GM21381 (cell line): ENCODE data around the gene PRELID2.
"Not testable (repeated sequence)": the region's sequence is repeated elsewhere in the genome, so short reads cannot be mapped to it uniquely, and the experiment has no call there.

Experiments used
- ATAC-seq: cut with Tn5 transposase; IDR thresholded peaks from one replicate; pipeline ENCODE4 v1.9.1; 2021; ENCODE audit warnings: mild to moderate bottlenecking, moderate library complexity; ENCODE audit not compliant: unreplicated experiment

PRELID2 gene

DNA sequence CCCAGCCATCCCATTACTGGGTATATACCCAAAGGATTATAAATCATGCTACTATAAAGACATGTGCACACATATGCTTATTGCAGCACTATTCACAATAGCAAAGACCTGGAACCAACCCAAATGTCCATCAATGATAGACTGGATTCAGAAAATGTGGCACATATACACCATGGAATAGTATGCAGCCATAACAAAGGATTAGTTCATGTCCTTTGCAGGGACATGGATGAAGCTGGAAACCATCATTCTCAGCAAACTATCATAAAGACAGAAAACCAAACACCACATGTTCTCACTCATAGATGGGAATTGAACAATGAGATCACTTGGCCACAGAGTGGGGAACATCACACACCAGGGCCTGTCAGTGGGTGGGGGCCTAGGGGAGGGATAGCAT, 36.6 kb downstream of the PRELID2 start:
- ATAC-seq = not testable (repeated sequence)

GRCh38 chr5:145797336-145797735, 37.8 kb downstream of the PRELID2 start:
- no peak for ATAC-seq

- ATAC-seq = no peak
Observed at GRCh38 chr5:145796318-145796717, 38.8 kb downstream of the PRELID2 start.

- no peak for ATAC-seq
Observed at GRCh38 chr5:145793574-145793973, 41.6 kb downstream of the PRELID2 start.

GRCh38 chr5:145792840-145793239, 42.3 kb downstream of the PRELID2 start:
- no peak for ATAC-seq

DNA sequence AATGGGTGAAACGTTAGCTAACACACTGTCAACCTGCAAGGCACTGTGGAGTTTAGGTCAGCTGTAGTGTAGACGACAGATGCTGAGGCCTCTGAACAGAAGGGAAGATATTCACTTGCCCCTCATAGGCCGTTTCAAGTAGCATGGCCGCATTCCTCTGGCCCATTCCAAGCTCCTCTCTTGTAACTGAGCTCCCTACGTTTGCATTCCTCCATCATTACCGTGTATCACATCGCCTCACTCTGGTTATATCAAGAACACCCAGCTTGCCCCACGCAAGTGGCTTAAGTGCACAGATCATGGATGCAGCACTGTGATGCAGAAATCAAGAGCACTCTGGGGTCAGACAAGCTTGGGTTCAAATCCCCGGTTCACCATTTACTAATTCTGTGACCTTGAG, 43.3 kb downstream of the PRELID2 start:
- ATAC-seq = no peak

DNA sequence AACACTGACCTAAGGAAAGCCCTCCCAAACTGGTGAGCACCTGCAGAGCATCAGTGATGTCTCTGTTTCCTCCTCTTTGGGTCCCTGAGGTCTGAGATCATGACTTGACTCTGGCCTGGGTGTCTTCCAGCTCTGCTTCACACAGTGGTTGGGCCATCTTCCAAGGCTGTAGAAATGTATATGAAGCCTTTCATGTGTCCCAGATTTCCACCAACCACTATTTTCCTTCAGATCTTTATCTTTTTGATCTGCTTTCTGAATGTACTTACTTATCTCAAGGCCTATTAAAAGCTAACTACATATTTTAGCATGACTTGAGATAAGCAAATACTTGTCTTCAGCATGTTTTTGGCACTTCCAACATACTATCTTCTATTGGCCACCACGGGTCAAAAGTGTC, 47.1 kb downstream of the PRELID2 start:
- ATAC-seq = no peak

GRCh38 chr5:145787507-145787906, 47.6 kb downstream of the PRELID2 start:
- ATAC-seq = no peak

GRCh38 chr5:145787001-145787400, 48.1 kb downstream of the PRELID2 start:
- ATAC-seq = no peak

- ATAC-seq = no peak
Observed at GRCh38 chr5:145780982-145781381, 54.2 kb downstream of the PRELID2 start.

DNA sequence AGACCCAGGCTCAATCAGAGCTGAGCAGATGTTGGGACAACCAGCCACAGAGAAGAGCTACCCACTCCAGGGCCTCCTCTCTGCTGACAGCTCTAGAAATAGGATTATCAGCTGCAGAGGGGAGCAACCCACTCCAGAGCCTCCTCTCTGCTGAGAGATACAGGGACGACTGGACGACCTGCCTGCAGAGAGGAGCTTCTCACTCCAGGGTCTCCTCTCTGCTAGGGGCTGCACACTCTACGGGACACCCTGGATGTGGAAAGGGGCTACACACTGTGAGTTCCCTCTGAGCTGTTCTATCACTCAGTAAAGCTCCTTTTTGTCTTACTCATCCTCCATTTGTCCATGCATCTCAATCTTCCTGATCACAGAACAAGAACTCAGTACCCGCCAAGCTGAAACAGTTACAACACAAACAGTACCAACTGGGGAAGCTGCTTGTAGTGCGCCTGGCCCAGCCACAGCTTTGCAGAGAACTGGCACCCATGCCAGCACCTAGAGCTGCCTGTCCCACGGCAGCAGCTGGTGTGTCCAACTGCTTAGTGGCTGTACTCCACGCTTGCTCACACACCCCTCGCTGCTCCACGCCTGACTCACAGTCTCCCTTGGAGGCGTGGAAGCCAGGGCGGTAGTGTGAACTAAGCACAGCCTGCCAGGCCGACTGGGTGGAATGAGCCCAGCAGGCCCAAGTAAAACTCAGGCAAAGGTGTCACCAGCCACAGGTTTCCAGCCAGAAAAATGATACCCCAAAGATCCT, 56.8 kb downstream of the PRELID2 start:
- no peak for ATAC-seq

DNA sequence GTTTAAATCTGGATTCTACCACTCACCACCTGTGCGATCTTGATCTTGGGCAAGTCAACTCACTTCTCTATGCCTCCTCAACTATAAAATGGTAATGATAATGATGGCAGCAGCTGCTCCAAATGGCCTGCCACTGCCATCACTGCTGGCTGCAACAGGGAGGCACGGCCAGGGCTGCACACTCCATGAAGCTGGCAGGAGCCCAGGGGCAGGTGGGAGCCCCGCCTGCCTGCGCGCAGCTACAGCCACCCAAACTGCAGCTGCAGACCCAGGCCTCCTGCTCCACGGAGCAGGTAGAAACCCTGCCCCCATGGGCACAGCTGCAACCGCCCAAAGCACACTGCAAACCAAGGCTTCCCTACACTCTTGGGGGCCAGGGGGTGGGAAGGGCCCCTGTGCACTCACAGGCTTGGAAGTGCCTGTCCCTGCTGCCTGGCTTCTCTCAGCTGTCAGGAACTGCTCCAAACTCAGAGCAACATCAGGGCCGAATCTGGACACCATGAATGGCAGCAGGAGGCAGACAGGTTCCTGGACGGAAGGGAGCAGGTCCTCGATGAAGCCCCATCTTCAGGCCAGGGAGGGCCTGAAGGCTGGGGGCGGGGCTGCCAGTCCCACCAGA, 57.6 kb downstream of the PRELID2 start:
- ATAC-seq = no peak

- ATAC-seq = no peak
Observed at GRCh38 chr5:145776886-145777285, 58.3 kb downstream of the PRELID2 start.

DNA sequence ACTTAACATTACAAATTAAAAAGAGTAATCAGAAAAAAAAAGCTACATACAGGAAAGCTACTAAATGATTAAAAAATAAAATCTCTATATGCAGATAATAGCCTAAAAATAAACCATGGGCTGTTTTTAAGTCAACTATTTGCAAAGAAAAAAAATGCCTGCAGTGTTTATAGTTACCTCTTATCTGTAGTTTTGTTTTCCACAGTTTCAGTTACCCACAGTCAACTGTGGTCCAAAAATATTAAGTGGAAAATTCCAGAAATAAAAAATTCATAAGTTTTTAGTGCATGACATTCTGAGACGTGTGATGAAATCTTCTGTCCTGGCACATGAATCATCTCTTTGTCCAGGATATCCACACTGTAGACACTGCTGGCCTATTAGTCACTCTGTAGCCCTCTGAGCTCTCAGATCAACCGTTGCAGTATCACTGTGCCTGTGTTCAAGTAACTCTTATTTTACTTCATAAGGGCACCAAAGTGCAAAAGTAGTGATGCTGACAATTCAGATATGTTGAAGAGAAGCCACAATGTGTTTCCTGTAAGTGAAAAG, 59.2 kb downstream of the PRELID2 start:
- no peak for ATAC-seq

DNA sequence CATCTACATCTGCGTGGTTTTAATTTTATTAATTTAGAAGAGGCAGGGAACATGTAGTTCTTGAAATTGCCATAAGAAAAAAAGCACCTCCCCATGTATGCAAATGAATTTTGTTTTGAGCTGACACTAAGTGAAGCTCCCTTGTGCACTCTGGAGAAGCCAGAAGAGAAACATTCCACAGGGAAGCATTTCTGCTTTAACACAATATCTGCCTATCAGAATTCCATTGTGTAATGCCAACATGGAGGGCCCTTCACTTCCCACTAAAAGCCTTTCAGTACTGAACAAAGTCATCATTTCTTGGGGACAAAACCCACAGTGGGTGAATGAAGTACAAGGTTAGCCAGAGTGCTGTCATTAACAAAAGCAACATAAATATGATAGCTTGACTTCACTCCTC, 59.7 kb downstream of the PRELID2 start:
- ATAC-seq = no peak

DNA sequence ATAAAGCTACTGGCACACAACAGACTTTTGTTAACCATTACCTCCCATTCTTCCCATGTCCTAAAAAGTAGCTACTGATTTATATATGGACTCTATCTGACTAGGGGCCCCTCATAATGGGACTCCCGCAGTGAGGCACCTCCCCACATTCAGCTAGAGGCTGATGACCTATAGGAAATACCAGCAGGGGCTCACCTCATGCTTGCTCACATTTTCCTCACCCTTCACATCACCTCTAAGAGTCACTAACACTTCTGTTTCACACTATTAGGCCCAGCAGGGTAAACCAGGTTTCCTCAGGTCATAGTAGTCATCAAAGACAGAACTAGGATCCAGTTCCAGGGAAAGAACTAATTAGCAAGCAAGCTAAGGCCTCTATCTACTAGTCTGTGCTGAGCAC, 60.7 kb downstream of the PRELID2 start:
- no peak for ATAC-seq

GRCh38 chr5:145772466-145772865, 62.7 kb downstream of the PRELID2 start:
- no peak for ATAC-seq

GRCh38 chr5:145768863-145769262, 66.3 kb downstream of the PRELID2 start:
- no peak for ATAC-seq

DNA sequence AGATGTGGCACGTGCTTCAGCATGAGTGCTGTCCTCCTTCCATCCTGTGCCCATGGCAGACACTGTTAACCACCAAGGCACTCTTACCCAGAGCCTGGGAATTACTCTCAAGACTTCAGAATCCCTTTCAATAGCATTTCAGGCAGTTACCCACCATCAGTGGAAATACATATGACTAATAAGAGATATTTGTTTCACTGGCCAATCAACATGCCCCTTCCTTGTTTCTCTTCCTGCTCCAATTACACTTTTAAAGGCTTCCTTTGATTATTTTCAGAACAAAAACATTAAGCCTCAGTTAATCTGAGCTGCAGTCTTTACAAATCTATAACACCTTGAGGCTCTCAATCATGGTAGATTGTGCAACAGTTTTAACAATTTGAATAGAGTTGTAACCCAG, 70.8 kb downstream of the PRELID2 start:
- ATAC-seq = no peak

DNA sequence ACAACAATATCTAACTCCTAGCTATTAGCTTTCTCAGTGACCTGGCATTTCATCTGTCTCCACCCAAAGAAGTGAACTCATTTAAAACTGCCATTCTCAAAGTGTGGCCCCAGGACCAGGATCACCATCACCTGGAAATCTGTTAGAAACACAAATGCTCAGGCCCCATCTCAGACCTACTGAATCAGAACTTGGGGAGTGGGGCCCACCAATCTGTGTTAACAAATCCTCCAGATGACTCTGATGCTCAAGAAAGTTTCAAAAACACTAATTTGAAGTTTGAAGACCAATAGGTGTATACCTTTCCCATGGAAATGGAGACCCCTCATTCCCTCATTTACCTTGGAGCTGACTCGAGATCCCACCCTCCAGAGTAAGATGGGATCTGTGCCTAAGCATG, 72.3 kb downstream of the PRELID2 start:
- no peak for ATAC-seq

DNA sequence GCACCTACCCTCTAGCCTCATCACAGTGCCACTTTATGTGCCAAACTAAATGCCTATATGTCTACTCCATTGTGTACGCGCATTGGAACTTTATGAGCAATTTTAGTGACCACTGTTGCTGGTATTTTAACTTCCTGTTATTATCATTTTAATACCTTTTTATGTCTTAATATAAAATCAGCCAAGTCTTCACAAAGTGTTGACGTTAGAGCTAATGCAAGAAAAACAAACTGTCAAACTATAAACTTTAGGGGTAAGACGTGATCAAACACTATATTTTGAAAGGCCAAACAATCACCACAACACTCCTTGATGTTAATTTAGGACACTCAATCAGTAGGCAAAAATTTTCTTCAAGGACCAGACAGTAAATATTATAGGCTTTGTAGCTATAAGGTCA, 73.9 kb downstream of the PRELID2 start:
- no peak for ATAC-seq

GRCh38 chr5:145760660-145761059, 74.5 kb downstream of the PRELID2 start:
- ATAC-seq = no peak
